Embryonic facial prominence (tissue), 1 donor: ENCODE measurements around the gene POLN.
"Not testable (repeated sequence)": the region's sequence is repeated elsewhere in the genome, so short reads cannot be mapped to it uniquely, and the experiment has no call there.

Experiments used
- DNase-seq: peaks from one replicate; pipeline ENCODE4 v3.0.0-alpha.2; 2016; ENCODE audit errors: extremely low spot score

Gene POLN

GRCh38 chr4:2042204-2042946 is 199.5 kb downstream of the POLN start:
- DNase-seq = no peak

GRCh38 chr4:2041239-2042130 is 200.4 kb downstream of the POLN start:
- DNase-seq = peak; percentile 14

GRCh38 chr4:2040391-2041238 is 201.3 kb downstream of the POLN start:
- DNase-seq = no peak

- DNase-seq = peak; percentile 0
These were observed 205.1 kb downstream of the POLN start for GRCh38 chr4:2036866-2037265.

GRCh38 chr4:2036327-2036726 is 205.6 kb downstream of the POLN start:
- DNase-seq = no peak

- not testable (repeated sequence) for DNase-seq
These were observed 210.8 kb downstream of the POLN start for GRCh38 chr4:2031161-2031560.

GRCh38 chr4:2027120-2027519 is 214.8 kb downstream of the POLN start:
- not testable (repeated sequence) for DNase-seq

GRCh38 chr4:2025817-2026216 is 216.1 kb downstream of the POLN start:
- DNase-seq = no peak

- no peak for DNase-seq
These were observed 217.2 kb downstream of the POLN start for GRCh38 chr4:2024683-2025082.
